ENCODE data around the gene SLC35F6. TPM values are rescaled to one million over a fixed set of nuclear protein-coding genes. Genes with fewer than 3 reads are reported as not detected.

SLC35F6 gene
- total and polyA plus RNA-seq, 9 of the 15 experiments (the other 6 are each of a cell fraction or from before 2014, with no cell fraction given) = 11.9 to 47.3 (median 22.5) TPM

DNA sequence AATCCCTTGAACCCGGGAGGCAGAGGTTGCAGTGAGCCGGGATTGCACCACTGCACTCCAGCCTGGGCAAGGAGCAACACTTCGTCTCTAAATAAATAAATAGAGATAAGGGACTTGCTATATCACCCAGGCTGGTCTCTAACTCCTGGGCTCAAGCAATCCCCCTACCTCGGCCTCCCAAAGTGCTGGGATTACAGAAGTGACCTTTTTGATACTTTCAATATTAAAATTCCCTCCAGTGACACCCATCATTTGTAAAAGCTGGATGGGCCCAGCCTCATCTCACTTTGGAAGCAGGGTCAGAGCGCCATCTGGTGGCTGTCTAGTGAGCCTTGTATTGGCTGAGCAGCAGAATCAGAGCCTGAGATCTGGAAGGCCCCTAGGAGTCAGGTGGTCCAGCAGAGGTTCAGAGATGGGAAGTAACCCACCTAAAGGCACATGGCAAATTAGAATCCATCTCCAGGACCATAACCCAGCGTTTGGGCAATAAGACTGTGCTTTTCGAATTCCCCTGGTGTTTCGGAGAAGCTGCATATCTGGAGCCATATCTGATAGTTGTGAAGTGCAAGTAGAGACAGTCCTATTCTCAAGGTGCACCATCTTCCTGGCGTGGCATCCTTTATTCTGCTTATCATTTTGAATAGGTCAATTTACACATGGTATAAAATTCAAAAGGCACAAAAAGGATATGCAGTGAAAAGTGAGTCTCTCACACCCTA lies 18.3 kb upstream of the SLC35F6 start (continued):
- TF ChIP-seq CTCF (IDR thresholded peaks at IDR 0.05 in 2 of 3, conservative IDR thresholded peaks at IDR 0.05 in 1 of 3; ENCODE audit: insufficient read depth in 2 of 3, low read depth in 1 of 3, low read length in 3 of 3) (peak; percentile 91 to 96 (median 92)), BHLHE40 (IDR thresholded peaks at IDR 0.05; ENCODE audit: low read length) (peak; percentile 20; the same call in 1 of the 2 replicates), CTBP1 (IDR thresholded peaks at IDR 0.05; ENCODE audit: borderline replicate concordance) (0 out of 2 replicates have a peak, but pooled peaks have one; percentile 27), TEAD4 (IDR thresholded peaks at IDR 0.05; ENCODE audit: low read length) (0 out of 2 replicates have a peak, but pooled peaks have one; percentile 16), TEAD4 (CRISPR knock-in tag; IDR thresholded peaks at IDR 0.05; ENCODE audit: borderline replicate concordance) (no peak), ARID2 (IDR thresholded peaks at IDR 0.05) (peak; percentile 78), GATA2 (CRISPR knock-in tag; IDR thresholded peaks at IDR 0.05) (peak; percentile 81), MAZ (CRISPR knock-in tag; conservative IDR thresholded peaks at IDR 0.05 in 1 of 2, IDR thresholded peaks at IDR 0.05 in 1 of 2) (0 out of 4 replicates have a peak, but pooled peaks of 1 of the 2 experiments have one; percentile 29), RAD21 (CRISPR knock-in tag; conservative IDR thresholded peaks at IDR 0.05 in 1 of 2, IDR thresholded peaks at IDR 0.05 in 1 of 2) (peak; percentile 97), STAG1 (CRISPR knock-in tag; IDR thresholded peaks at IDR 0.05; ENCODE audit: borderline replicate concordance) (peak; percentile 62; the same call in 1 of the 2 replicates), MXI1 (IDR thresholded peaks at IDR 0.05; ENCODE audit: low read depth, low read length) (no peak), RCOR1 (IDR thresholded peaks at IDR 0.05; ENCODE audit: borderline replicate concordance in 1 of 2, low read depth in 2 of 2, low read length in 2 of 2) (peak in 1 of 2 experiments; percentile 70; a peak in 1 of 4 replicates), ZNF449 (CRISPR knock-in tag; IDR thresholded peaks at IDR 0.05) (no peak), ZKSCAN1 (IDR thresholded peaks at IDR 0.05; ENCODE audit: low read depth, low read length) (peak; percentile 76; the same call in 1 of the 2 replicates)
- TF ChIP-seq, protein P1, sequence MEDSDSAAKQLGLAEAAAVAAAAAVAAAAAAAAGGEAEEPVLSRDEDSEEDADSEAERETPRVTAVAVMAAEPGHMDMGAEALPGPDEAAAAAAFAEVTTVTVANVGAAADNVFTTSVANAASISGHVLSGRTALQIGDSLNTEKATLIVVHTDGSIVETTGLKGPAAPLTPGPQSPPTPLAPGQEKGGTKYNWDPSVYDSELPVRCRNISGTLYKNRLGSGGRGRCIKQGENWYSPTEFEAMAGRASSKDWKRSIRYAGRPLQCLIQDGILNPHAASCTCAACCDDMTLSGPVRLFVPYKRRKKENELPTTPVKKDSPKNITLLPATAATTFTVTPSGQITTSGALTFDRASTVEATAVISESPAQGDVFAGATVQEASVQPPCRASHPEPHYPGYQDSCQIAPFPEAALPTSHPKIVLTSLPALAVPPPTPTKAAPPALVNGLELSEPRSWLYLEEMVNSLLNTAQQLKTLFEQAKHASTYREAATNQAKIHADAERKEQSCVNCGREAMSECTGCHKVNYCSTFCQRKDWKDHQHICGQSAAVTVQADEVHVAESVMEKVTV (CRISPR knock-in tag; IDR thresholded peaks at IDR 0.05) = peak; percentile 92

Measured in K562 (cell line).